HG03521 (cell line): ENCODE measurements around the gene PCBP3.
"Not testable (repeated sequence)": the region's sequence is repeated elsewhere in the genome, so short reads cannot be mapped to it uniquely, and the experiment has no call there.

ENCODE experiments used
- ATAC-seq: cut with Tn5 transposase; IDR thresholded peaks from one replicate; pipeline ENCODE4 v1.9.1; 2021; ENCODE audit warnings: mild to moderate bottlenecking, moderate library complexity; ENCODE audit not compliant: unreplicated experiment

Gene PCBP3

DNA sequence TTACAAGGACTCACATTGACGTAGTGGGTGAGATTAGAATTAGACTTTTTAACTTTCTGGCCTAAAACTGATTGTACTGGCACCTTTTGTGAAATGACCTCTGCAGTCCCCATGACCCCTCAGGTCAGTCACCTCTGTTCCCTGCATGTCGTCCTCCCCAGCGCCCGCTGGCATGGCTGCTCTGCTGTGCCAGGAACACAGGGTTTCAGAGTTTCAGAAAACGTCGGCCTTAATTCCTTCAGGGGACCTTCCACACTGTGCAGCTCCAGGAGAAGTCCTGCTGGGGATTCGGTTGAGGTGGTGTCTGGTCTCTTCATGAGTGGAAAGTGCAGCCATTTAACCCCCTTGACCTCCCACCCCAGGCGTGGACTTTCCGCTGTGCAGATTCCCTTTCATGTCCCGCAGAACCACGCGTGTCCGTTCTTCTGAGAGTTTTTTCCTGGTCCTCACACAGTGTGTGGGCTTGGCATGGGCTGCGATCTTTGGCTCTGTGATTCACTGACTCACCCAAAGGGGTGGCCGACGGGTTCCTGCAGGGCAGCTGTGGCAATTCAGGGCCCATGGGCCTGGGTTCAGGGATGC is 179.7 kb downstream of the PCBP3 start:
- no peak for ATAC-seq

DNA sequence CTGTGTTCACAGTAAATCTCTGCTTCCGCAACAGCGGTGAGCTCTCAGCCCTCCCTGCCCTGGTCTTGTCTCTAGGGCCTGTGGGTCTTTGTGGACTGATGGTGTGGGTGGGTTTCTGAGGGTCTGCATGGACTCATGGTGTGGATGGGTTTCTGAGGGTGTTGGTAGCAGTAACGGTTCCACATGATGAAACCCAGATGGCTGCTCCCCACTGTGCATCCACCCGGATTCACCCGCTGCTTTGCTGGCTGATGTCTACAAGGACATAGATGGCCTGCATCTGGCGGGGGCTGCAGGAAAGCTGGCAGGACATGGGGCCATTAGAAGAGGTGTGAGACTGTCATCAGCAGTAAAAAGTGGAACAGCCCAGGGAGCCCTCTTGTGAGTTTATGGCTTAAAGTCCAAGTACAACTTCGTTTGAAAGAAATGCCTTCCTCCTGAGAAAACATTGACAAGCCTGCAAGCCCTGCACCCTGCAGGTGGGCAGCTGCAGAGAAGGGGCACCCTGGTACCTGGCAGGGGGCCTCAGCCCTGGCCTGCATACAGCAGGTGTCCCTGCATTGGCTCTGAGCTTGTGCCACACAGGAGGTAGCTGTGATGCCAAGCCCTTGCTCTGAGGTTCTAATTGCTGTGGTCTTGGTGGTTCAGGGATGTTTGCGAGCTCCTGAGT is 181.2 kb downstream of the PCBP3 start:
- ATAC-seq, result no peak

DNA sequence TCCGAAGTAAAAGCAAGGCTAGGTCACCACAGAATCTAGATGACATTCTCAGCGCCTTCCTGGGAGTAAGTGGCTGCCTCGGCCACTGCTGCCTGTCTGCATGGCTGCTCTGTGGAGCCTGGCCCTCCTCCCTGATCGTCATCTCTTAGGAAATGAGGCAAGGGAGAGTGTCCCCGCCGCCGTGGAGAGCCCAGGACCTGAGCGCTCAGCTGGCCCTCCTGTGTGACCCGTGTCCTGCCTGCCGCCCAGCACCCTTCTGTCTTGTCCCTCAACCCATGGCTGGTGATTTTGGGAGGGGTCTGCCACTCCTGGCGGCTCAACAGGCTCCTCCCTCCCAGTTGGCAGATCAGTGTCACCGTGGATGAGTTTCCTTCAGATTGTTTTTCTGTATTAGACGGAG is 181.7 kb downstream of the PCBP3 start:
- no peak for ATAC-seq

DNA sequence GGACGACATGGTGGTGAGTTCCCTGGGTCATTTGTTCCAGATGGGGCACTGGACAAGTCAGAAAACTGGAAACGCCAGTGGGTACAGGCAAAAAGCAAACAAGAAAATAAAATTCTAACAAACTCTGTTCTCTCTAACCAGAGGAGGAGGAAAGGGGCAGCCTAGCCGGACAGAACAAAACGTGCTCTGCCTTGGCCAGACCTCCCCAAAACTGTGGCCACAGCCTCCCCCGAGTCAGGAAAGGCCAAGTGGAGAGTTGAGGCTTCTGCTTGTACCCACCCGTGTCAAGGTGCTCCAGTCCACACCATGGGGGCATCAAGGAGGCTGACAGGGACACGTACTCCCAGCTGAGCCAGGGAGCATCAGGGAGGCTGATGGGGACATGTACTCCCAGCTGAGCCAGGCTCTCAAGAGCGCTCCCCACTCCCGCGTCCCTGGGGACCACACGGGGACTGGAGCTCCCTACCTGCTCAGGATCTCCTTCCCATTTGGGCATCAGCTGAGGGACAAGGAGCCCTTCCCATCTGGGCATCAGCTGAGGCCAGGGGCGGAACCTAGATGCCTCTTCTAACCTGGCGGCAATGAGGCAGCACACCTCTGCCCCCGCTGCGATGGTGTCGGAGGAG is 183.3 kb downstream of the PCBP3 start:
- ATAC-seq, result no peak

DNA sequence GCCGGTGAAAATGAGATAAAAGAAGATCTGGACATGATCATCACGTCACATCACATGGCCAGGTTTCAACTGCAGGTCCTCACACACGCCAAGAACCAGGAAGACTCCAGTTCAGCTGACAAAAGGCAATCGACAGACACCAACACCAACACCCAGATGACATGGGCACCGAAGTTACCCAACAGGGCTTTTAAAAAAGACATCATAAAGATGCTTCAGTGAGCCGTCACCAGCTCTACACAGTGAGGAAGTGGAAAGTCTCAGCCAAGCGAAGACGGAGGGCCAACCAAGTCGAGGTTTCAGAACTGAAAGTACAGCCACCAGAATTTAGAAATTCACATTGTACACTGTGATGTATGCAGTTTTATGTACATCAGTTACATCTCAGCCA is 183.8 kb downstream of the PCBP3 start:
- no peak for ATAC-seq

DNA sequence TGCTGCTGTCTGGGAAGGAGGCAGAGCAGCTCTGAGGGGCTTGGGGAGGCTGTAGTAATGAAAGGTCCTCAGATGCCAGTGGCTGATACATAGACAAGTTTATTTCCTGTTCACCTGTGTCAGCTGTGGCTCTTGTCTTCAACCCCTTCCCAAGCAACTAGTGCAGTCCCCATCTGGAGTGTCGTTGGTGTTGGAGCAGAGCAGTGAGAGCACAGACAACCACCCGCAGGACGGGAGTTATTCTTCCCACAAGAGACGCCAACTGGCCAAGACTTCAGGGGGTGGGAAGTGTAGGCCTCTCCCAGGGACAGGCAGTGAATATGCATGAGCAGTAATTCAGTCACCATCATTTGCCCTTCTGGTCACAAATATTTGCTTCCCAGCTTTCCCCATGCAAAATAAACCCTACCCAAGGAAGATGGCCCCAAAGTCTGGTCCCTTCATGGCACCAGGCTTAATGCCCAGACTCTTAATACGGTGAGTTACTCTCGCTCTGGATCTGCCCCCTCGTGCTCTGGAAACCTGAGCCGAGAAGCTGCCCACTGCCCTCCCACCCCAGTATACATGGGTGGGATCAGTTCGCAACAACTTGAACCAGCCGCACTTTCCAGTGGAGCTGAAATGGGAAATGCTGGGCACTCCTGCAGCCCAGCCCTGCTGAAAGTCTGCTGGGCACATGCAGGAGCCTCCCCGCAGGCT is 184.5 kb downstream of the PCBP3 start:
- no peak for ATAC-seq

DNA sequence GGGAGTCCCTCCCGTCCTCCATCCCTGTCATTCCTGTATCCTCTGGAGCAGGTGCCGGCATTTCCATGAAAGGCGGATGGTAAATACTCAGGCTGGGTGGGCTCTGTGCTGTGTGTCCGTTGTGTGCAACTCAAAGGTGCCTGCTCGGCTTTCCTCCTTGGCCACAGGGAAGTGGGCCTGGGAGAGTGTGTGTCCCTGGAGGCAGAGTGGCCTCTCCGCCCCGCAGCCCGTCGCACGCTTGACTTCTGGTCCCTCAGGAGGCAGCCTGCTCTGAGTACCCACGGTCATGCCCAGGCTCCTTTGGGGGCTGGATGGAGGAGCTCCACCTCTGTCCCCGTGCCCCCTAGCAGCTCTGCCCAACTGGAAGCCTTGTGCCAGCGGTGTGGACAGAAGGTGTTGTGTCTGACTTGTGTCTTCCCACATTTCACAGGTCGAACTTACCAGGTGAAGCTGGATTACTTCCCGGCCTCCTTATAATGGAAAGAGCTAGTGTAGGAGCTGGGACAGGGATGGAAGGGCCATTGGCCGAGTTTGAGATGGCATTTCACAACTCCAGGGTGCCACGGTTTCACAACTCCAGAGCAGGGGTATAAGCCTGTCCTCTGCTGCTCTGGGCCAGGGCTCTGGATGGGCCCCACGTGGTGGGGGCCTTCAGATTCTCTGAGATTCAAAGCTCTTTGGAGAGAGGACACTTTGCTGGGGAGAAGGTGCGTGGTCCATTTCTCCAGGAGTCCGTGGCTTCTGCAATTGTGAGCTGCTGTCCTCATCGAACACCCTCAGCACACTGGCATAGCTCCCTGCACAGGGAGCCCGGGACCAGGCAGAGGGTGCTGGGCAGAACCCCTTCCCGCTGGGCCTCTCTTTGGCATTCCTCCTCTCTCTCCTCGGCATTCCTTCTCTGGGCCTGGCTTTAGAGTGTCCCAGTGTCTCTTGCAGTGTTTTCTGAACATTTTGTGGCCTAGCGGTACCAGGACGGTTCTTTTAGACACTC is 185.3 kb downstream of the PCBP3 start:
- no peak for ATAC-seq

DNA sequence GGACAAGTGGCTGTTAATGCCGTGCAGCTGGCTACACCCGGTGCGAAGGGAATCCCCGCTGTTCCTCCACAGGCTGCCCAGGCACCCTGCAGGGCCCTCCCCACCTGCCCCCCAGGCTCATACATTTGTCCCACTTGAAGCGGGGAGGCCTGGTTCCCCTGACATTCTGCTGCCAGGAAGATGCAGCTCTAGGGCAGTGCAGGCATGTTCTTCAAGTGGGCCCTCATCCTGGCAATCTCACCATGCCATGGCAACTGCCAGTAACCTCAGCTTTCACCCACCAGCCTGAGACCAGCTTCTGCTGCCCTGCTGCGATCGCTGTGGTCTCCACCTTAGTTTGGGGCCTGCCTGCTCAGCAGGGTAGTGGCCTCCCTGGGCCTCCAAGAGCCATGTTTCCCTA is 186.1 kb downstream of the PCBP3 start:
- no peak for ATAC-seq

DNA sequence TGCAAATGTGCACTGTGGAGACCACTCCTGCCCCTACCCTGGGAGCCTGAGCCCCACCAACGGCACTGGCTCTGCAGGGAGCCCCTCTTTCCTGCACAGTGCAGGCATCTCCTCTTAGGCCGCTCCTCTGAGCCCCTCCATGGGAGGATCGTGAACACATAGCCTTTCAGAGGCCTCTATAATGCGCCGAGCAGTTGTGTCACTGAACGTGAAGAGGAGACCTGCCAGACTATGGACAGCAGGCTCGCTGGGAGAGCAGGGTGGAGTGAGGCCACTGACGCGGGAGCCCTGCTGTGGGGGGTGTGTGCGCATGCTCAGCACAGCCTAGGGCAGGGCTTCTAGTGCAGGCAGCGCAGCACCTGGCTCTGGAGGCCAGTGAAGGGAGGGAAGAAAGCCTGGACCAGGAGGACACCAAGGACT is 186.7 kb downstream of the PCBP3 start:
- ATAC-seq, result no peak

DNA sequence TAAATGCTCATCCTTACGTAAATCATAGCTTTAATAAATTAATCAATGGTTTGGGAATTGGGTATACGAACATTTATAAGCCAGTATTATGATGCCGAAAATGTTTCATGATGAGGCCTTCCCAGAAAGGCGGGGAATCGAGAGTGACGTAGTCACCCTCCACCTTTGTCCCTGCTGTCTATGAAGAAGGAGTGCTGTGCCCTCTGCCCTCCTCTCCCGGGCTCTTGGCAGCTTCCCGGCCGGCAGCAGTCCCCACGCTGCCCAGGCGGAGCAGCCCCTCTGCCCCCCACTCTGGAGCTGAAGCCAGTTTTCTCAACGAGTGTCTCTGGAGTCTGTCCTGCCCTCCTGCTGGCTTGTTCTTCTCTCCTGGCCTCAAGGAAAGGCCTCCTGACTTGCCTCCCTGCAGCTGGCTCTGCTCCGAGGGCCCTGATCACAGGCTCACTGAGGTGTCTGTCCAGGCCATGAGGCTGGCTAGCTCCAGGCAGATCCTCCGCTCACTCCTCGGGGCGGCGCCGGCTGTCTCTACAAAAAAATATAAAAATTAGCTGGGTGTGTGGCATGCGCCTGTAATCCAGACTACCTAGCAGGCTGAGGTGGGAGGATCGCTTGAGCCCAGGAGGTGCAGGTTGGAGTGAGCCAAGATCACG is 187.3 kb downstream of the PCBP3 start:
- no peak for ATAC-seq

DNA sequence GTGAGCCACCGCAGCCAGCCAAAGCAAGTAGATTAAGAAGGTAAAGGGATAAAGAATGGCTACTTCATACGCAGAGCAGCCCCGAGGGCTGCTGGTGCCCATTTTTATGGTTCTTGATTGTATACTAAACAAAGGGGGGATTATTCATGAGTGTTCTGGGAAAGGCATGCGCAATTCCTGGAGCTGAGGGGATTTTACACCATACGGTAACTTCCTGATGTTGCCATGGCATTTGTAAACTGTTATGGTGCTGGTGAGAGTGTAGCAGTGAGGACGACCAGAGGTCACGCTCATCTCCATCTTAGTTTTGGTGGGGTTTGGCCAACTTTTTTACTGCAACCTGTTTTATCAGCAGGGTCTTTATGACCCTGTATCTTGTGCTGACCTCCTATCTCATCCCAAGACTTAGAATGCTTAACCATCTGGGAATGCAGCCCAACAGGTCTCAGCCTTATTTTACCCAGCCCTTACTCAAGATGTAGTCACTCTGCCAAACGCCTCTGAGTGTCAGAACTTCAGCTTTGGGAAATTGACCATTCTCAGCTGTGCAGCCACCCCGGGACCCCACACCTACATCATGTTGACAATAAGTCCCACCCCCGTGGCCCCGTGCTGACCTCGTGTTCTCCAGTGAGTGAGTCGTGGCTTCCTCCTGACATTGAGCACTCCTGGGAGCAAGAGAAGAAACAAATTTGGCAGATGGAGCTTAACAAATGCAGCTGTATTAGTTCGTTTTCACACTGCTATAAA is 188.6 kb downstream of the PCBP3 start:
- no peak for ATAC-seq

DNA sequence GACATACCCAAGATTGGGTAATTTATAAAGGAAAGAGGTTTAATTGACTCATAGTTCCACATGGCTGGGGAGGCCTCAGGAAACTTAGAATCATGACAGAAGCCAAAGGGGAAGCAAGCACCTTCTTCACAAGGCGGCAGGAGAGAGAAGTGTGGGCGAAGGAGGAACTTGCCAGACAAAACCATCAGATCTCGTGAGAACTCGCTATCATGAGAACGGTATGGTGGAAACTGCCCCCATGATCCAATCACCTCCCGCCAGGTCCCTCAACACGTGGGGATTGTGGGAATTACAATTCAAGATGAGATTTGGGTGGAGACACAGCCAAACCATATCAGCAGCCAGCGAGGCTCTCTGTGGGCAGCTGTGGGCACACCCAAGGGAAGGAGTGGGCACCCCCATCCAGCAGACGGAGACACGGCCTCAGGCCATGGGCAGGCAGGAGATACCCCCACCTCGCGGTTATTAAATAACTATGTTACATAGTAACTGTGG is 189.3 kb downstream of the PCBP3 start:
- ATAC-seq, result not testable (repeated sequence)

DNA sequence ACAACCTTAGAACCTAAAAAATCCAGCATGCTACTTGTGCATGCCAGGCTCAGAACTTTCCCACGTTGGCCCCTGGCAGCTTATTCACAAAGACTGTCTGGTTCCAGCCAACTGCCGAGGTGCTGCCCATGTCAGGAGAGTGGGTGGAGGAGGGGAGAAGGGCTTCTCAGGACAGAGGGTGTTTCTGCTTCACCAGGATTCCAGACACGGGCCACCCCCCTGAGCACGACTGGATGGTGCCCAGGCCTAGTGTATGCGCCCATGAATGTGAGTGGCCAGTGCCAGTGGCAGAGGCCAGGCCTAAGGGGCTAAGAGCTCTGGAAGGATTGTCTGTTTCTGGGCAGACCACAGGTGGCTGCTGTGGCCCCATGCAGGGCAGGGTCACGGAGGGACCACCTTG is 189.9 kb downstream of the PCBP3 start:
- no peak for ATAC-seq

DNA sequence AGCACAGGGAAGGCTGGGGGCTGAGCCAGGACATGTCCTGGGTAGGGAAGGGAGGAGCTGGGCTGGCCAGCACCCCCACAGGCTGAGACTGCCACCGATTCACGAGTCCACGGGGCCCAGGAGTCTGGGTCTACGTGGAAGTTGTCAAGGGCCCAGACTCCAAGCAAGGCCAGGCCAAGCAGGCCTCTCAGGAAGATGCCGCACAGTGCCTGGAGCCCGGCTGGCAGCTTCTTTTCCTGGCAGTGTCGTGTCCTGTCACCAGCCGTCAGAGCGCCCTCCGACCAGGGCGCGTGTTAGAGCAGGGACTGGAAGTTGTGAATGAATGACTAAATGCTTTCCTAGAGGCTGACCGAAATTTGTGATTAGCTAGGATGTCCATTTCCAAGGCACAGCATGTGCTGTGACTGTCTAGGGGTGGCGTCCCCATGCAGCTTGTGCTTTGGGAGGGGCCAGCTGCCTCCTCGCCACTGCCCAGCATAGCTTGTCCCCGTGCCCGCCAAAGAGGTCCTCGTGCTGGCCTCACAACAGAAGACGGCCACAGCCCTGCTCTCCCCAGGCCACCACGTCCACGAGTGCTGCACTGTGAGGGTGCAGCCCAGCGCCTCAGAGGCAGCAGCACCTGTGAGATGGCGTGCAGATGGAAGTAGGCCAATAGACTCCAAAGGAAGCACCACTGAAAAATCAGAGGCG is 190.6 kb downstream of the PCBP3 start:
- ATAC-seq, result no peak

DNA sequence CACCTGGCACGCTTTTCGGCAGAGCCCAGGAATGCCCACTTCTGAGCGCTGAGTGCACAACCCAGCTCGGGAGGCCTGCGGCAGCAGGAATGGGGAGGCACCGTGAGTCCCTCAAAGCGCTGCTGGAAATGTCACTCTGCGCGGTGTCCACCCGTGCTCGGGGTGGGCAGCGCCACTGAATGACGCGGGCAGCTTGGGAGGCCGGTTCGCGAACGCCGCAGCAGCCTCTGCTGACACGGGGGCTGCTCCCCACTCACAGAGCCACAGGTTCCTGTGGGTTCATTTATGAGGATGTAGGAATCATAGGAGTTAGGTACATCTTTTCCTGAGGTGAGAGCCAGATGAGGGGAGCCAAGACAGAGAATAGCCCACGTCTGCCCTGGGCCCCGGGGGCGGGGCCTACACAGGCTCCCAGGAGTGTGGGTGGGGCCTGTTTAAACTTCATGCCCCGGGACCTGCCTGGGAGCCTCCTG is 191.3 kb downstream of the PCBP3 start:
- ATAC-seq, result no peak

DNA sequence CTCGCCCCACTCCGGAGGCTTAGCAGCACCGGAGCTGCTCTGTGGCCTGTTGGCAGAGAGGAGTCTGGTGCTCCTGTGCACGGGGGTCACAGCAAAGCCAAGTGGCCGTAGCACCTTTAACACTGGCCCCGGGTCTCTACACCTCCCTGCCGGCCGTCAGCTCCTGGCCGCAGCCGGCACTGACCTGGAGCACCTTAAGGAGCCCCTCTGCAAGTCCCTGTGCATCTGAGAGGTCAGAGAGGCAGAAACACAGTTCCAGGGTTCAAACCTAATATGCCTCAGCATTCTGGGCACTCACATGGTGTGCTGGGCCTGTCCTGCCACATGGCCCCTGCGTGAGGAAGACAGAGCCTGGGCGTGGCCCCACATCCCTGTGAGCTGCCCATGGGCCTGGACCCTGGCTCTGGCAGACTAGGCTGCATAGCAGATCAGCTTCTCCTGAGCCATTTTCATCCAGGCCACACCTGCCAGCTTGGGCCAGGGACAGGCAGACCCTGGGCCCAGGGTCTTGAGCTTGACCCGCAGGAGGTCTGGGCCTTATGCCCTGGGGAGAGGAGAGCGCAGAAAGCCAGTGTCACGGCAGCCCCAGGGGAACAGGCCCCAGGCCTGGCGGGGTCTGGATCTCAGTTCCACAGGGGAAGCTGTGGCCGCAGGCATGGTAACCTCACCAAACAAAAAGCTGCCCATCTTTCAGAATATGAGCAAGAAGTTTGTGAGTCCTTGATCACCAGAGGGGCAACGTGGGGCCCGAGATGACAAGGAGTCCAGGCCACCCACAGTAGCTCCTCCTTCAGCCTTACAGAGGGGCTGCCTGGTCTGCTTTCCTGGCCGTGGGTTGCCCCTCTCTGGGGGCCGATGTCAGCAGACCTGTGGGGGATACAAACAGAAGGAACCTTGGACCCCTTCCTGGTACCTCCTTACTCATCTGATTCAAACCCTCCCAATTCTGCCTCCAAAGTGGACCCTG is 192.1 kb downstream of the PCBP3 start:
- ATAC-seq, result no peak

DNA sequence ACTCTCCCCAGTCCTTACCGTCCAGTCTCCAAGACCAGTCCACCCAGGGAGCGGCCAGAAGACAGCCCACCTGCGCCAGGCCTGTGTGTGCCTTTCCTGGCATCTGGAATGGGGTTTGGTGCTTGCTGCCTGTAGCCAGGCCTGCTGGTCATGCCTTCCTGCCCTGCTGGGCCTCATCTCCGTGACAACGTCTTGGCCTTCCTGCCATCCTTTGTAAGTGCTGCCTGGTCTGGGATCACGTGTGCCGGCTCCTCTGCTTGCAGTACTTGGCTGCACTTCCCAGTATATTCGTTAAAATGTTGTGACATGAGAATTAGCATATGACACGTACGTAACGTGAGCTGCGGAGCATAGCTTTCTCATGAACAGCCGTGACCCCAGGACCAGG is 192.7 kb downstream of the PCBP3 start:
- ATAC-seq, result no peak
